ENCODE data around the gene POLR2J. TPM values are rescaled to one million over a fixed set of nuclear protein-coding genes. Genes with fewer than 3 reads are reported as not detected.
"Not testable (repeated sequence)": the region's sequence is repeated elsewhere in the genome, so short reads cannot be mapped to it uniquely, and the experiment has no call there.

POLR2J gene
- total RNA-seq, 1 donor from 2014 or later: 58.9 TPM

- no peak for DNase-seq (ENCODE audit: low read depth)
Measured at GRCh38 chr7:102467581-102468477, 10.9 kb downstream of the POLR2J start.

- DNase-seq (ENCODE audit: low read depth): no peak
Measured at GRCh38 chr7:102466097-102466496, 12.6 kb downstream of the POLR2J start.

GRCh38 chr7:102464577-102465280 is 14.0 kb downstream of the POLR2J start, which contains the start of the genes ALKBH4 and LRWD1:
Gene ALKBH4 (minus strand): TSS chr7:102464863. CDS start chr7:102464836, 27 bp downstream.
Gene LRWD1 (plus strand): TSS chr7:102464984. CDS start chr7:102465081, 97 bp downstream.
- DNase-seq (ENCODE audit: low read depth): peak; percentile 97

GRCh38 chr7:102463841-102464576 is 14.7 kb downstream of the POLR2J start:
- DNase-seq (ENCODE audit: low read depth): no peak

- DNase-seq (ENCODE audit: low read depth): no peak
Measured at GRCh38 chr7:102460467-102460866, 18.3 kb downstream of the POLR2J start.

GRCh38 chr7:102459221-102459844 is 19.4 kb downstream of the POLR2J start:
- DNase-seq (ENCODE audit: low read depth): no peak

- DNase-seq (ENCODE audit: low read depth): no peak
Measured at GRCh38 chr7:102457352-102457924, 21.3 kb downstream of the POLR2J start.

- DNase-seq (ENCODE audit: low read depth): no peak
Measured at GRCh38 chr7:102456327-102456726, 22.4 kb downstream of the POLR2J start.

- no peak for DNase-seq (ENCODE audit: low read depth)
Measured at GRCh38 chr7:102455596-102455995, 23.1 kb downstream of the POLR2J start.

- DNase-seq (ENCODE audit: low read depth): not testable (repeated sequence)
Measured at GRCh38 chr7:102454932-102455331, 23.8 kb downstream of the POLR2J start.

- no peak for DNase-seq (ENCODE audit: low read depth)
Measured at GRCh38 chr7:102454468-102454867, 24.3 kb downstream of the POLR2J start.

GRCh38 chr7:102453319-102453718 is 25.4 kb downstream of the POLR2J start:
- DNase-seq (ENCODE audit: low read depth): no peak

- DNase-seq (ENCODE audit: low read depth): no peak
Measured at GRCh38 chr7:102452451-102452850, 26.3 kb downstream of the POLR2J start.

GRCh38 chr7:102451371-102452054 is 27.2 kb downstream of the POLR2J start:
- DNase-seq (ENCODE audit: low read depth): peak; percentile 83

GRCh38 chr7:102450242-102450641 is 28.5 kb downstream of the POLR2J start:
- no peak for DNase-seq (ENCODE audit: low read depth)

- DNase-seq (ENCODE audit: low read depth): no peak
Measured at GRCh38 chr7:102449136-102449535, 29.6 kb downstream of the POLR2J start.

- no peak for DNase-seq (ENCODE audit: low read depth)
Measured at GRCh38 chr7:102447311-102447710, 31.4 kb downstream of the POLR2J start.

GRCh38 chr7:102446387-102447156 is 32.1 kb downstream of the POLR2J start:
- no peak for DNase-seq (ENCODE audit: low read depth)

- no peak for DNase-seq (ENCODE audit: low read depth)
Measured at GRCh38 chr7:102445674-102446071, 33.0 kb downstream of the POLR2J start.

Measured in myocyte (in vitro differentiated cells).